Gastroesophageal sphincter (tissue), 3 donors: Measurements from ENCODE around the gene VAV3.

Experiments
- CTCF ChIP-seq, 4 experiments: fragments of 200-600 bp in 2 of 4; fragments of 450-650 bp in 2 of 4; sonication (generic) in 1 of 4; IDR thresholded peaks; one replicate each; pipeline ENCODE4 v1.5.1; 2017 to 2019; ENCODE audit warnings: antibody characterized with exemption in 4 of 4, mild to moderate bottlenecking in 2 of 4, moderate library complexity in 2 of 4
- EP300 ChIP-seq: sonication (generic); formaldehyde crosslinking; IDR thresholded peaks from one replicate; pipeline ENCODE4 v1.6.1; 2017; ENCODE audit warnings: antibody characterized with exemption, mild to moderate bottlenecking
- POLR2A ChIP-seq, 2 donors: fragments of 450-650 bp; IDR thresholded peaks; one replicate each; pipeline ENCODE4 v1.6.1; 2017; ENCODE audit warnings: antibody characterized with exemption in 2 of 2, mild to moderate bottlenecking in 2 of 2, moderate library complexity in 1 of 2
- POLR2AphosphoS5 ChIP-seq: sonication (generic); formaldehyde crosslinking; IDR thresholded peaks from one replicate; pipeline ENCODE4 v1.6.1; 2017; ENCODE audit warnings: antibody characterized with exemption

GRCh38 chr1:107681001-107681479 is 283.9 kb downstream of the VAV3 start:
- TF ChIP-seq POLR2A (IDR thresholded peaks at IDR 0.05) (no peak), CTCF (IDR thresholded peaks at IDR 0.05) (no peak), EP300 (no peak), POLR2AphosphoS5 (no peak)
